A549 (cell line): Measurements from ENCODE around the gene KCNQ1. TPM values are rescaled to one million over a fixed set of nuclear protein-coding genes. Genes with fewer than 3 reads are reported as not detected.

Experiments
- ATAC-seq, 2 experiments: fragments of 200-7000 bp in 1 of 2; fragments of >200 bp in 1 of 2; cut with Nextera tagmentation in 1 of 2; cut with Tn5 transposase in 1 of 2; 3 replicates each; pipeline versions ENCODE4 v1.8.0 to v1.9.1; 2018 to 2020; ENCODE audit warnings: mild to moderate bottlenecking in 1 of 2, moderate library complexity in 1 of 2
- CTCF ChIA-PET: fragments of 300-600 bp; sonication (Branson Sonifier 250); formaldehyde crosslinking; extraction: SDS; loops from one replicate; lab custom pipeline; 2021; ENCODE audit warnings: antibody characterized with exemption, inconsistent platforms; lab: Yijun Ruan, JAX
- POLR2A ChIA-PET: fragments of 350-600 bp; formaldehyde crosslinking; extraction: SDS; loops from one replicate; lab custom pipeline; 2021; ENCODE audit warnings: antibody characterized with exemption, inconsistent platforms; lab: Yijun Ruan, JAX
- DNase-seq, 2 experiments: peaks; one replicate each; pipeline versions ENCODE4 v3.0.0 to v3.0.0-alpha.2; 2011 to 2016; ENCODE audit warnings: low read depth in 1 of 2, low spot score in 1 of 2
- FAIRE-seq: peaks from 2 replicates; lab custom pipeline; 2011; peaks lifted over from hg19 to GRCh38; lab: Jason Lieb, UNC
- H3K27ac ChIP-seq, 2 experiments: fragments of >200 bp; sonication (Bioruptor Twin); formaldehyde crosslinking; 3 replicates each; pipeline ENCODE4 v1.5.1; 2016 to 2017
- H3K4me1 ChIP-seq: fragments of >200 bp; sonication (Bioruptor Twin); formaldehyde crosslinking; 3 replicates; pipeline ENCODE4 v1.6.1; 2016
- H3K4me2 ChIP-seq: fragments of >200 bp; sonication (Bioruptor Twin); formaldehyde crosslinking; 3 replicates; pipeline ENCODE4 v1.6.1; 2016
- H3K4me3 ChIP-seq: fragments of >200 bp; sonication (Bioruptor Twin); formaldehyde crosslinking; 3 replicates; pipeline ENCODE4 v1.5.1; 2016
- H3K9me3 ChIP-seq: fragments of >200 bp; sonication (Bioruptor Twin); formaldehyde crosslinking; 3 replicates; pipeline ENCODE4 v1.6.1; 2016
- BCL3 ChIP-seq: fragments of >200 bp; sonication (Bioruptor Twin); formaldehyde crosslinking; IDR thresholded peaks from 3 replicates; pipeline ENCODE4 v1.6.1; 2016
- CBX2 ChIP-seq: fragments of 200-600 bp; sonication (generic); IDR thresholded peaks from 2 replicates; pipeline ENCODE4 v1.6.1; 2016; ENCODE audit warnings: low read depth, mild to moderate bottlenecking, borderline replicate concordance
- CBX8 ChIP-seq: fragments of 200-600 bp; sonication (generic); IDR thresholded peaks from 2 replicates; pipeline ENCODE4 v1.6.1; 2016
- CHD4 ChIP-seq: fragments of 200-600 bp; sonication (generic); IDR thresholded peaks from 2 replicates; pipeline ENCODE4 v1.6.1; 2016; ENCODE audit warnings: antibody characterized with exemption, mild to moderate bottlenecking, borderline replicate concordance
- EHMT2 ChIP-seq: fragments of 200-600 bp; sonication (generic); IDR thresholded peaks from 2 replicates; pipeline ENCODE4 v1.6.1; 2016; ENCODE audit warnings: antibody characterized with exemption, low read depth, mild to moderate bottlenecking, moderate library complexity
- ELK1 ChIP-seq: fragments of 150-350 bp; IDR thresholded peaks from 2 replicates; pipeline ENCODE4 v1.6.1; 2014; ENCODE audit warnings: low read depth, mild to moderate bottlenecking, low read length
- FOSL2 ChIP-seq, 2 experiments: fragments of 450-650 bp in 1 of 2; fragments of >200 bp in 1 of 2; sonication (Bioruptor Twin) in 1 of 2; formaldehyde crosslinking; IDR thresholded peaks; 2 replicates each; pipeline versions ENCODE4 v1.5.0 to v1.6.1; 2016 to 2020; ENCODE audit warnings: mild to moderate bottlenecking in 1 of 2, moderate library complexity in 1 of 2
- FOXS1 ChIP-seq: fragments of 250-450 bp; sonication (Bioruptor Pico); IDR thresholded peaks from 2 replicates; pipeline ENCODE4 v1.5.0; 2020; ENCODE audit warnings: mild to moderate bottlenecking, moderate library complexity
- GATA3 ChIP-seq: IDR thresholded peaks from 2 replicates; pipeline ENCODE4 v1.6.1; 2012; ENCODE audit warnings: borderline replicate concordance
- HEYL ChIP-seq: fragments of 250-450 bp; sonication (Bioruptor Pico); IDR thresholded peaks from 2 replicates; pipeline ENCODE4 v1.8.0; 2021; ENCODE audit warnings: mild to moderate bottlenecking, moderate library complexity
- HOXB5 ChIP-seq: fragments of 250-450 bp; sonication (Bioruptor Pico); IDR thresholded peaks from 2 replicates; pipeline ENCODE4 v1.5.0; 2020; ENCODE audit warnings: mild to moderate bottlenecking, moderate library complexity
- JUNB ChIP-seq: fragments of >200 bp; sonication (Bioruptor Twin); formaldehyde crosslinking; IDR thresholded peaks from 2 replicates; pipeline ENCODE4 v1.6.1; 2016
- KDM5A ChIP-seq: fragments of 200-600 bp; sonication (generic); IDR thresholded peaks from 2 replicates; pipeline ENCODE4 v1.6.1; 2016; ENCODE audit warnings: antibody characterized with exemption, mild to moderate bottlenecking
- MYC ChIP-seq: IDR thresholded peaks from 2 replicates; pipeline ENCODE4 v1.6.1; 2012; ENCODE audit warnings: mild to moderate bottlenecking, inconsistent platforms, low read length, improper control_type of control experiment, borderline replicate concordance
- NFE2L2 ChIP-seq: fragments of 150-350 bp; conservative IDR thresholded peaks from 2 replicates; pipeline ENCODE4 v1.6.1; 2014; ENCODE audit warnings: low read length
- NR3C1 ChIP-seq: fragments of >200 bp; sonication (Bioruptor Twin); formaldehyde crosslinking; IDR thresholded peaks from 3 replicates; pipeline ENCODE4 v1.6.1; 2017
- PHF8 ChIP-seq: fragments of 200-600 bp; sonication (generic); IDR thresholded peaks from 2 replicates; pipeline ENCODE4 v1.6.1; 2016; ENCODE audit warnings: low read depth, mild to moderate bottlenecking, antibody characterized with exemption, moderate library complexity, borderline replicate concordance
- RAD21 ChIP-seq, 2 experiments: fragments of >200 bp in 1 of 2; sonication (Bioruptor Twin) in 1 of 2; formaldehyde crosslinking in 1 of 2; IDR thresholded peaks in 1 of 2; conservative IDR thresholded peaks in 1 of 2; 2 replicates in 1 of 2; 3 replicates in 1 of 2; pipeline ENCODE4 v1.6.1; 2012 to 2018; ENCODE audit warnings: inconsistent platforms in 1 of 2
- RARB ChIP-seq: fragments of 250-450 bp; sonication (Bioruptor Pico); IDR thresholded peaks from 2 replicates; pipeline ENCODE4 v1.8.0; 2021; ENCODE audit warnings: mild to moderate bottlenecking, moderate library complexity
- RCOR1 ChIP-seq: fragments of 150-350 bp; IDR thresholded peaks from 2 replicates; pipeline ENCODE4 v1.6.1; 2014; ENCODE audit warnings: antibody characterized with exemption, low read length, low read depth
- RFX5 ChIP-seq: fragments of 450-650 bp; IDR thresholded peaks from 2 replicates; pipeline ENCODE4 v1.7.1; 2014; ENCODE audit warnings: antibody characterized with exemption, mild to moderate bottlenecking, moderate library complexity
- SREBF2 ChIP-seq: fragments of 450-650 bp; IDR thresholded peaks from 2 replicates; pipeline ENCODE4 v1.6.1; 2014; ENCODE audit warnings: mild to moderate bottlenecking, moderate library complexity
- ZC3H11A ChIP-seq: fragments of 450-650 bp; IDR thresholded peaks from 2 replicates; pipeline ENCODE4 v1.6.1; 2014; ENCODE audit warnings: antibody characterized with exemption, mild to moderate bottlenecking
- ZFP36 ChIP-seq: fragments of 450-650 bp; IDR thresholded peaks from 2 replicates; pipeline ENCODE4 v1.6.1; 2014; ENCODE audit warnings: borderline replicate concordance; ENCODE audit not compliant: partially characterized antibody
- ZSCAN20 ChIP-seq: fragments of 250-450 bp; sonication (Bioruptor Pico); IDR thresholded peaks from 2 replicates; pipeline ENCODE4 v1.8.0; 2022; ENCODE audit warnings: mild to moderate bottlenecking, moderate library complexity
- WGBS: methylation state at CpG from one replicate; pipeline ENCODE4 v1.1.6; 2017; ENCODE audit errors: missing lambda C conversion rate; 5-methylcytosine and 5-hydroxymethylcytosine counted together
- polyA plus RNA-seq, 4 experiments: library from polyadenylated mRNA; depleted of rRNA in 3 of 4; stranded (reverse); fragments of >200 nt; fragmentation: RNase III in 1 of 4; extraction: RNeasy Plus Mini Kit Qiagen cat#74134 plus additional on column Dnase treatment in 1 of 4; gene quantifications; 2 replicates in 3 of 4; 3 replicates in 1 of 4; pipeline ENCODE4 v1.2.3, GENCODE V29; 2011 to 2017
- TF ChIP-seq, protein P1 (sequence below): IDR thresholded peaks from 2 replicates; pipeline ENCODE4 v1.6.1; 2012

KCNQ1 gene
- polyA plus RNA-seq, 2 of the 4 experiments (the other 2 are of a cell fraction), result 0.14 to 0.17 TPM

DNA sequence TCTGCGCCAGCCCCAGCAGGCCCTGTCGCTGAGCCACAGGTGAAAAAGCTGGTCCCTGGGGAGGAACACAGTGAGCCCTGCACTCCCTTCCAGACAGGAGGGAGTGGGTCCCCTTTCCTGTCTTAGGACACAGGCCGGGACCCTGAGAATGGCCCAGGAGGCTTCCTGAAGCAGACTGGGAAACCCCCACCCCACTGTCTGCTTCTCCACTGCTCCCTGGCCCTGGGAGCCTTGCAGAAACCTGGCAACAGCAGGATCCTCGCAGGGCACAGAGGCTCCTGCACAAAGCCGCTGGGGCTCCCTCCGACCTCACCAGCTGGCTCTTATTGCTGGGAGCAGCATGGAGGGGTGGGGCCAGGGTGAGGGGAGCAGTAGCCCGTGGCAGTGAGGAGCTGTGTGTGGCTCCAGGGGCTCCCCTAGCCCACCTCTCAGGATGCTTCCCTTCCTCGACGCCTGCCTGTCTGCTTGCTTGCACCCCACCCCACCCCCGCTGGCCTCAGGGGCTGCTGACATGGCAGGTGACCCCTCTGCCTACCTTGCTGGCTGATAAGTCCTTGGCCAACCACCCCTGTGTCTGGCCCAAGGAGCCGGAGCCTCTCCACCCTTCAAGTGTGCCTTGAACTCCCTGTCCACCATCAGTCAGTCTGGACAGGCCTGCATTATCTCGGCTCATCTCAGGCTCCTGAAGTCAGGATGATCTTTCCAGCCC, 327.1 kb downstream of the KCNQ1 start:
- POLR2A ChIA-PET, result no interaction called here
- no peak overlapping the region for H3K4me3 ChIP-seq
- no peak for DNase-seq
- no peak overlapping the region for H3K4me2 ChIP-seq
- H3K4me1 ChIP-seq, result peaks cover 10% of the 10 kb centered on the region; the same call in 2 of the 3 replicates
- CTCF ChIA-PET, result no interaction called here
- no peak overlapping the region for H3K27ac ChIP-seq
- no peak for ATAC-seq
- no peak for TF ChIP-seq ZSCAN20 (CRISPR knock-in tag)
- no peak for TF ChIP-seq NFE2L2
- no peak for TF ChIP-seq ZC3H11A
- TF ChIP-seq EHMT2, result no peak
- TF ChIP-seq CBX2, result no peak
- no peak for TF ChIP-seq CBX8
- TF ChIP-seq, all 56 proteins: peak for 0
- no peak for FAIRE-seq
- 65% methylated on average over 11 of the region's 12 CpGs for WGBS
- no peaks in the 10 kb centered on the region for H3K9me3 ChIP-seq

GRCh38 chr11:2772544-2773031, 327.8 kb downstream of the KCNQ1 start:
- FAIRE-seq (no peak), ATAC-seq (no peak), DNase-seq (no peak)
- H3K4me3 ChIP-seq, result no peak overlapping the region
- peaks cover 16% of the 10 kb centered on the region for H3K4me1 ChIP-seq
- TF ChIP-seq RARB (no peak), BCL3 (no peak), RCOR1 (no peak), NR3C1 (no peak), KDM5A (no peak), ELK1 (no peak), MYC (no peak), RFX5 (no peak)
- TF ChIP-seq, protein P1, sequence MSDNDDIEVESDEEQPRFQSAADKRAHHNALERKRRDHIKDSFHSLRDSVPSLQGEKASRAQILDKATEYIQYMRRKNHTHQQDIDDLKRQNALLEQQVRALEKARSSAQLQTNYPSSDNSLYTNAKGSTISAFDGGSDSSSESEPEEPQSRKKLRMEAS, result no peak
- WGBS, result 62% methylated on average over 7 of the region's 7 CpGs
- POLR2A ChIA-PET, result no interaction called here
- no peak overlapping the region for H3K4me2 ChIP-seq
- H3K9me3 ChIP-seq, result no peaks in the 10 kb centered on the region
- no peak overlapping the region for H3K27ac ChIP-seq
- CTCF ChIA-PET, result no interaction called here

DNA sequence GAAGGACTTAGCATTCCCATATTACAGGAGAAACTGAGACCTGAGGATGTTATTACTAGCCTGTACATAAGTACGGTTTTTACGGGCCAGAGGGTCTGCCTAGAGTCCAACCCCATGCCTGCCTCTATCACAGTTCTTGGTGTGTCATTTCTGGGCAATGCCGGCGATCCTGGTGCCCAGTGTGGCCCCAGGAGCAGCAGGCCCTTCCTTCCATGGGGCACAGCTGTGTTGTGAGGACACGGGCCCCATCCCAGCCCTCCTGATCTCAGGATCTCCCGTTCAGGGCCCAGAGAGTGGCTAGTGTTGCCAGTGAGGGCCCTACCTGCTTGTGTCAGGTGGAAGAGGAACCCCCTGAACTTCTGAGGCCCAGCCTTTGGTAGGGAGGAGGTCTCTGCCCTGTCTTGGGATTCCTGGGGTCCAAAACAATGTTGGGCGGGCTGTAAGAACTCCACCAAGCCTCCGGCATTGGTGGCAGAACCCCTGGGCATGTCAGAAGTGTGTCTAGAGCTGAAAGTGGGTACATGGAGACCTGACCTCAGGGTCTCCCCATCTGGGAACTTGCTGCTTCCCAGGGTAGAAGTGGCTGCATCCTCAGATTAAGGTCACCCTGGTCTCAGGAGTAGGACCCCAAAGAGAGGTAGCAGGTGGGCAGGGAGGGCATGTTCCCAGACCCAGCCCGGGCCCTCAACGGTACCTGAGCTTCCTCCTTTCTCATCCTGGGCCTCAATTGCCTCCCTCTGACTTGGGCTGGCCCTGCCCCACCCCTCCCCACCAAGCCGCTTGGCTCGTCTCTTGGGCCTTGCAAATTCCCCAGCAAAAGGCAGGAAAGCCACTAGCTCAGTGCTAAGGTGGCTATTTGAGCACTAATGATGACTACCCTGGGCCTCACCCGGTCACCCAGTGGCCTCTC, 329.6 kb downstream of the KCNQ1 start:
- no peak for DNase-seq
- POLR2A ChIA-PET, result no interaction called here
- CTCF ChIA-PET, result interaction anchor here (0.5 kb wide), 1 partner anchor 115 kb away, joined by 4 read pairs; no protein-coding TSS in a partner anchor

More for the DNA sequence above, 329.6 kb downstream of the KCNQ1 start:
- no peaks in the 10 kb centered on the region for H3K9me3 ChIP-seq
- WGBS, result 73% methylated on average over 11 of the region's 13 CpGs
- peaks cover 26% of the 10 kb centered on the region for H3K4me1 ChIP-seq
- H3K4me3 ChIP-seq, result no peak overlapping the region
- TF ChIP-seq RAD21 (conservative IDR thresholded peaks at IDR 0.05 in 1 of 2, IDR thresholded peaks at IDR 0.05 in 1 of 2) (no peak), ZFP36 (no peak), FOXS1 (CRISPR knock-in tag) (no peak), CBX8 (no peak), PHF8 (no peak), KDM5A (no peak), FOSL2 (IDR thresholded peaks at IDR 0.05) (no peak), FOSL2 (CRISPR knock-in tag; IDR thresholded peaks at IDR 0.05) (no peak), EHMT2 (no peak), HOXB5 (CRISPR knock-in tag) (no peak), GATA3 (no peak), HEYL (no peak), JUNB (no peak), NFE2L2 (no peak), SREBF2 (no peak), CHD4 (no peak)
- TF ChIP-seq, protein P1, result no peak
- no peak overlapping the region for H3K27ac ChIP-seq
- ATAC-seq (no peak), FAIRE-seq (no peak)
- no peak overlapping the region for H3K4me2 ChIP-seq
